Ovary (tissue), 9 donors: ENCODE measurements around the gene ARL6IP6. TPM values are rescaled to one million over a fixed set of nuclear protein-coding genes. Genes with fewer than 3 reads are reported as not detected.

Experiments used
- DNase-seq, 5 donors: peaks; one replicate each; pipeline ENCODE4 v3.0.0-alpha.2; 2019 to 2020
- H3K27ac ChIP-seq, 2 donors: fragments of 200-600 bp; one replicate each; pipeline versions ENCODE4 v1.5.1 to v1.8.0; 2019 to 2022
- H3K27me3 ChIP-seq: fragments of 200-600 bp; one replicate; pipeline ENCODE4 v1.8.0; 2022
- H3K36me3 ChIP-seq: fragments of 200-600 bp; sonication (generic); one replicate; pipeline ENCODE4 v1.5.1; 2019
- H3K4me1 ChIP-seq: one replicate; pipeline ENCODE4 v1.8.1; 2013; ENCODE audit warnings: mild to moderate bottlenecking, moderate library complexity; ENCODE audit not compliant: insufficient read depth
- H3K4me3 ChIP-seq: fragments of 200-600 bp; sonication (generic); one replicate; pipeline ENCODE4 v1.5.1; 2017
- H3K9me3 ChIP-seq, 2 donors: fragments of 200-600 bp in 1 of 2; sonication (generic) in 1 of 2; one replicate each; pipeline versions ENCODE4 v1.5.1 to v1.8.1; 2013 to 2019; ENCODE audit warnings: mild to moderate bottlenecking in 1 of 2, moderate library complexity in 1 of 2
- CTCF ChIP-seq, 3 donors: fragments of 450-650 bp in 2 of 3; fragments of 200-600 bp in 1 of 3; IDR thresholded peaks; one replicate each; pipeline versions ENCODE4 v1.5.1 to v1.8.0; 2016 to 2022; ENCODE audit warnings: antibody characterized with exemption in 3 of 3, mild to moderate bottlenecking in 1 of 3
- EP300 ChIP-seq: sonication (generic); formaldehyde crosslinking; IDR thresholded peaks from one replicate; pipeline ENCODE4 v1.6.1; 2017; ENCODE audit warnings: antibody characterized with exemption
- POLR2A ChIP-seq: fragments of 450-650 bp; IDR thresholded peaks from one replicate; pipeline ENCODE4 v1.6.1; 2017; ENCODE audit warnings: antibody characterized with exemption, mild to moderate bottlenecking, moderate library complexity
- WGBS, 3 donors: extraction: QIAGEN DNeasy Blood & Tissue Kit in 1 of 3; methylation state at CpG; one replicate each; pipeline versions ENCODE4 v1.1.5 to v1.1.7; 2013 to 2017; 5-methylcytosine and 5-hydroxymethylcytosine counted together
- intact Hi-C, 4 donors: fragments of 100-400 bp; cut with DNase I; formaldehyde crosslinking; loops; one replicate each; pipeline versions ENCODE4 v1.11.0 to v1.15.1; 2022 to 2023
- polyA plus RNA-seq, 2 donors: library from polyadenylated mRNA; stranded (reverse); fragments of 200-250 nt in 1 of 2; fragments of 350-450 nt in 1 of 2; fragmentation: Illumina TruSeq in 1 of 2; extraction: RNeasy Lipid Tissue Mini Kit (QIAGEN cat#74804) in 1 of 2; gene quantifications; one replicate each; pipeline ENCODE4 v1.2.3, GENCODE V29; 2013 to 2014
- total RNA-seq, 7 donors: library from RNA; depleted of rRNA in 2 of 7; stranded (reverse); fragments of >200 nt in 2 of 7; fragmentation: NEBNext Ultra II Directional in 3 of 7; extraction: Animal tissue kit (Norgen Biotek cat#: 25700) in 3 of 7; gene quantifications; one replicate each; pipeline versions ENCODE4 v1.1.0 to v1.2.4, GENCODE V29; 2016 to 2023
- donor health status: DM: no; HTN: no; CAD: no; lungs with moderate emphysema.
- donor health status: DM: no; HTN: no; CAD: no.
- donor health status: Bipolar disorder and iron deficiency.
- donor health status: DM: yes; HTN: yes; CAD: no.
- donor health status: DM: no; HTN: no; CAD: no.
- donor health status: DM: yes; HTN: yes; CAD: no.

The ARL6IP6 gene
- total and polyA plus RNA-seq, 9 donors, result 11.1 to 38.6 (median 14.4) TPM

- Histone ChIP-seq H3K36me3 (no peaks in the 10 kb centered on the region), H3K27me3 (no peaks in the 10 kb centered on the region), H3K4me1 (peaks cover 2% of the 10 kb centered on the region), H3K9me3 (no peaks in the 10 kb centered on the region), H3K4me3 (no peak overlapping the region), H3K27ac (no peak overlapping the region)
- TF ChIP-seq POLR2A (no peak), CTCF (IDR thresholded peaks at IDR 0.05) (no peak), EP300 (no peak)
- DNase-seq, result no peak
- intact Hi-C loops, result no loop called here
- WGBS, 3 donors, result 93 to 95% (median 95%) methylated on average over 4 of the region's 4 CpGs
These were observed 11.9 kb upstream of the ARL6IP6 start for GRCh38 chr2:152706477-152707021.

- TF ChIP-seq CTCF (IDR thresholded peaks at IDR 0.05) (no peak), EP300 (no peak)
- H3K4me1 ChIP-seq, result no peaks in the 10 kb centered on the region
- H3K27ac ChIP-seq, result no peak overlapping the region
- no peak for DNase-seq
- no peaks in the 10 kb centered on the region for H3K27me3 ChIP-seq
- H3K9me3 ChIP-seq, result no peaks in the 10 kb centered on the region
- intact Hi-C loops, result no loop called here
- WGBS, 3 donors, result 91 to 98% (median 92%) methylated on average over 2 of the region's 2 CpGs
- no peaks in the 10 kb centered on the region for H3K36me3 ChIP-seq
- H3K4me3 ChIP-seq, result no peak overlapping the region
These were observed 9.7 kb upstream of the ARL6IP6 start for GRCh38 chr2:152708742-152709141.

GRCh38 chr2:152710713-152711112 is 7.7 kb upstream of the ARL6IP6 start:
- no peak for TF ChIP-seq EP300
- no peak for TF ChIP-seq POLR2A
- TF ChIP-seq CTCF (IDR thresholded peaks at IDR 0.05), result no peak
- Histone ChIP-seq H3K36me3 (no peaks in the 10 kb centered on the region), H3K9me3 (no peaks in the 10 kb centered on the region), H3K27ac (no peak overlapping the region), H3K4me3 (no peak overlapping the region), H3K4me1 (no peaks in the 10 kb centered on the region), H3K27me3 (no peaks in the 10 kb centered on the region)
- DNase-seq, result no peak
- 66 to 70% (median 70%) methylated on average over 2 of the region's 2 CpGs for WGBS, 3 donors
- intact Hi-C loops, result no loop called here

- Histone ChIP-seq H3K4me1 (peaks cover 3% of the 10 kb centered on the region), H3K27ac (no peak overlapping the region), H3K9me3 (no peaks in the 10 kb centered on the region), H3K36me3 (no peaks in the 10 kb centered on the region), H3K27me3 (no peaks in the 10 kb centered on the region), H3K4me3 (no peak overlapping the region)
- intact Hi-C loops, result loop anchor here in 1 of 4 donors (5.0 kb wide), 1 partner anchor 538 kb away; the partner anchor contains the start of gene STAM2
- 70 to 87% (median 74%) methylated on average over 1 of the region's 1 CpG for WGBS, 3 donors
- TF ChIP-seq POLR2A, result no peak
- TF ChIP-seq EP300, result no peak
- no peak for TF ChIP-seq CTCF (IDR thresholded peaks at IDR 0.05)
- no peak for DNase-seq
These were observed 3.3 kb upstream of the ARL6IP6 start for GRCh38 chr2:152715112-152715511.
